ENCODE measurements around the gene RFESD. TPM values are rescaled to one million over a fixed set of nuclear protein-coding genes. Genes with fewer than 3 reads are reported as not detected.

The RFESD gene
- total and polyA plus RNA-seq, 12 donors = 2.4 to 5.3 (median 3.9) TPM

DNA sequence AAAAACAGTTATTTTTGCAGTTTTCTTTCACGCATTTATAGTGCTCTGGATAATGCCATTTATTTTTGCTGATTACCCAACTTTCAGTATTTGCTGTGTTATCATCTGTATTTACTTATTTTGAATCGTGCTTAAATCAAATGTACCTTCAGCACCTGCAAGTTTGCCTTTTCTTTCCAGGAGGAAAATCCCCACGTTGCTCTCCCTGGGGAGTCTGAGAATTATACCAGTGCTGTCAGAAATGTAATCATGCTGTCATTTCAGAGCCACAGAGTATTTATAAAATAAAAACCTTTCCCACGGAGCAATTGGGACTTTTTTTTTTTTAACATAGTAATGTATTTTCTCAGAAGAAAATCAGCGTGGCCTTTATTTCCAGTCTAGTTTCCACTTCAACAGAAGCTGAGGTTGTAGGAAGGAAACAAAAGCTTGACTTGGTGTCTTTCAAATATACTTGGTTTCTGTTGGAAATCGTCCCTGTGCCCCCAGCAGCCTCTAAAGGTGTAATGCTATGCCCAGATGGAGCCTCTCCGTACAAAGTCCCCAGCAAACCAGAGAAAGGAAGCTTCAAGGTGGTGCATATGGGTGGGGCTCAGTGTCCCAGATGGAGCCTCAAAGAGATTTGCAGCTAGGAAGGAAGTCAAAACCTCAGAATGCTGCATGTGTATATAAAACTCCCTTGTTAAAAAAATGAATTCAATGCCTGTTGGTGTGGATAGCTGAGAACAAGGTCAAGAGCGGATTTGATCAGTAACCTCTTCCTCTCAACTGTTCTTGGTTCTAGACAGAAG is 24.5 kb upstream of the RFESD start:
- no peaks in the 10 kb centered on the region for H3K9me3 ChIP-seq
- WGBS, 2 donors = 71 to 75% methylated on average over 8 of the region's 8 CpGs
- no peaks in the 10 kb centered on the region for H3K36me3 ChIP-seq
- H3K4me1 ChIP-seq = peaks cover 0 to 35% (median 20%) of the 10 kb centered on the region in 9 donors
- DNase-seq (no peak), ATAC-seq (no peak)
- peak overlapping the region in 2 of 10 donors; percentile 62 to 68 for H3K4me3 ChIP-seq
- H3K27ac ChIP-seq = no peak overlapping the region
- TF ChIP-seq, protein P1, sequence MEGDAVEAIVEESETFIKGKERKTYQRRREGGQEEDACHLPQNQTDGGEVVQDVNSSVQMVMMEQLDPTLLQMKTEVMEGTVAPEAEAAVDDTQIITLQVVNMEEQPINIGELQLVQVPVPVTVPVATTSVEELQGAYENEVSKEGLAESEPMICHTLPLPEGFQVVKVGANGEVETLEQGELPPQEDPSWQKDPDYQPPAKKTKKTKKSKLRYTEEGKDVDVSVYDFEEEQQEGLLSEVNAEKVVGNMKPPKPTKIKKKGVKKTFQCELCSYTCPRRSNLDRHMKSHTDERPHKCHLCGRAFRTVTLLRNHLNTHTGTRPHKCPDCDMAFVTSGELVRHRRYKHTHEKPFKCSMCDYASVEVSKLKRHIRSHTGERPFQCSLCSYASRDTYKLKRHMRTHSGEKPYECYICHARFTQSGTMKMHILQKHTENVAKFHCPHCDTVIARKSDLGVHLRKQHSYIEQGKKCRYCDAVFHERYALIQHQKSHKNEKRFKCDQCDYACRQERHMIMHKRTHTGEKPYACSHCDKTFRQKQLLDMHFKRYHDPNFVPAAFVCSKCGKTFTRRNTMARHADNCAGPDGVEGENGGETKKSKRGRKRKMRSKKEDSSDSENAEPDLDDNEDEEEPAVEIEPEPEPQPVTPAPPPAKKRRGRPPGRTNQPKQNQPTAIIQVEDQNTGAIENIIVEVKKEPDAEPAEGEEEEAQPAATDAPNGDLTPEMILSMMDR (IDR thresholded peaks at IDR 0.05) = no peak
- peaks cover 0 to 11% (median 0%) of the 10 kb centered on the region in 7 donors for H3K27me3 ChIP-seq
- intact Hi-C loops (cut with DNase I) = no loop called here

DNA sequence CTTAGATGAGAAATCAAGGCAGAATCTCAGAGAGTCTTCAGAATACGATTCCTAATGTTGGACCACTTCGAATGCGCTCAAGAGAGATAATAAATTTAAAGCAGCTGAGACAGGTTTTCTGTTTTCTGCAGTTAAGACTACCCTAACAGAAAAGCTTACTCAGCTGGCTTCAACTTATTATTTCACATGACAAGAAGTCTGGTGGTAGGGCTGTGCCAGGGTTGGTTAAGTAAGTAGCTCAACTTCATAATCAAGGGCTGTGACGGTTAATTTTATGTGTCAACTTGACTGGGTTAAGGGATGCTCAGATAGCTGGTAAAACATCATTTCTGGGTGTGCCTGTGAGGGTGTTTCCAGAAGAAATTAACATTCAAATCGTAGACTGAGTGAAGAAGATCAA is 22.9 kb upstream of the RFESD start:
- peaks cover 0 to 11% (median 0%) of the 10 kb centered on the region in 7 donors for H3K27me3 ChIP-seq
- WGBS, 2 donors = 95 to 96% methylated on average over 5 of the region's 5 CpGs
- no peaks in the 10 kb centered on the region for H3K9me3 ChIP-seq
- ATAC-seq = no peak
- TF ChIP-seq, protein P1 (IDR thresholded peaks at IDR 0.05) = no peak
- intact Hi-C loops (cut with DNase I) = loop anchor here in 1 of 10 donors (2.0 kb wide), 1 partner anchor 41 kb away; no protein-coding TSS in a partner anchor
- H3K36me3 ChIP-seq = no peaks in the 10 kb centered on the region
- H3K4me1 ChIP-seq = peaks cover 0 to 39% (median 20%) of the 10 kb centered on the region in 9 donors
- no peak for DNase-seq
- no peak overlapping the region for H3K4me3 ChIP-seq
- H3K27ac ChIP-seq = no peak overlapping the region

DNA sequence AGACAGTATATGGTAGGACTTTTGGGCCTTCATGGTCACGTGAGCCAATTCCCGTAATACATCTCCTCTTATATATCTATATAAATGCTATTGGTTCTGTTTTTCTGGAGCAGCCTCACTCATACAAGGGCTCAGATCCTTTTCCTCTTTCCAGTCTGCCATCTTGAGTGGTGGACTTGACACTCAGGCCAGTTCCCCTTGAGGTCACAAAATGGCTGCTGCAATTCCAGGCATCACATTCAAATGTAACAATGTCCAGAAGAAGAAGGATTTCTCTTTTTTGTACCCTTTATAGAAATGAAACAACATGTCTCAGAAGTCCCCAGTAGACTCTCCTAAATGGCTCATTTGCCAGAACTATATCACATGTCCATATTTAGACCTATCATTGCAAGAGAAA is 22.2 kb upstream of the RFESD start:
- DNase-seq (no peak), ATAC-seq (no peak)

DNA sequence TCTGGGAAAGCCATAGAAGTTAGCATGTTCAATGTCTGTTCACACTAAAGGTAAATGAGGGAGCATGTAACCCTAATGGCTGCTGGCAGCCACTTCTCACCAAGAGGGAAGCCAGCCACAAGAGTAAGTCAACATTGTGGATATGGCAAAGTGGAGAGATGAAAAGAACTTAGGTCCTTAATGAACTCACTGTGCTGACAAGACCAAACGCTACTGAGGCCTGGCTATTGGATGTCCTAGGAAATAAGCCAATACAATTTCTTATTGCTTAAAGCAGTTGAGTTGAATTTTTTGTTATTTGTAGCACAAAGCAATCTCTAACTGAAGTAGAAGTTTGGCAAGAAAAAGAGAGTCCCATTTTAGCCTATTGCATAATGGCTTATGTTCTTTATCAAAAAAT is 19.9 kb upstream of the RFESD start:
- WGBS, 2 donors = 71 to 75% methylated on average over 1 of the region's 1 CpG
- no peaks in the 10 kb centered on the region for H3K36me3 ChIP-seq
- H3K4me1 ChIP-seq = peaks cover 0 to 35% (median 4%) of the 10 kb centered on the region in 9 donors
- DNase-seq (no peak), ATAC-seq (peak in 1 of 8 donors; percentile 52)
- H3K4me3 ChIP-seq = no peak overlapping the region
- intact Hi-C loops (cut with DNase I) = no loop called here
- H3K9me3 ChIP-seq = no peaks in the 10 kb centered on the region
- TF ChIP-seq, protein P1 (IDR thresholded peaks at IDR 0.05) = no peak
- H3K27me3 ChIP-seq = no peaks in the 10 kb centered on the region
- H3K27ac ChIP-seq = no peak overlapping the region

More for the DNA sequence above, 22.2 kb upstream of the RFESD start:
- Histone ChIP-seq H3K4me3 (no peak overlapping the region), H3K27ac (no peak overlapping the region), H3K4me1 (peaks cover 0 to 38% (median 18%) of the 10 kb centered on the region in 9 donors), H3K9me3 (no peaks in the 10 kb centered on the region), H3K36me3 (no peaks in the 10 kb centered on the region), H3K27me3 (peaks cover 0 to 9% (median 0%) of the 10 kb centered on the region in 7 donors)
- 98 to 100% methylated on average over 2 of the region's 2 CpGs for WGBS, 2 donors
- intact Hi-C loops (cut with DNase I) = loop anchor here in 1 of 10 donors (2.0 kb wide), 1 partner anchor 40 kb away; no protein-coding TSS in a partner anchor
- TF ChIP-seq, protein P1 (IDR thresholded peaks at IDR 0.05) = no peak
